GM12875 (cell line): ENCODE data around the gene DNAH8.

Experiments used
- H3K4me3 ChIP-seq: one replicate; pipeline ENCODE4 v1.5.1; 2011; ENCODE audit warnings: low read depth, low read length, control low read depth
- TF ChIP-seq, protein P1 (sequence below): IDR thresholded peaks from 2 replicates; pipeline ENCODE4 v1.5.1; 2011; ENCODE audit warnings: low read depth, mild to moderate bottlenecking, control low read depth, inconsistent platforms, low read length, moderate library complexity, borderline replicate concordance; ENCODE audit not compliant: insufficient read depth

DNAH8 gene

DNA sequence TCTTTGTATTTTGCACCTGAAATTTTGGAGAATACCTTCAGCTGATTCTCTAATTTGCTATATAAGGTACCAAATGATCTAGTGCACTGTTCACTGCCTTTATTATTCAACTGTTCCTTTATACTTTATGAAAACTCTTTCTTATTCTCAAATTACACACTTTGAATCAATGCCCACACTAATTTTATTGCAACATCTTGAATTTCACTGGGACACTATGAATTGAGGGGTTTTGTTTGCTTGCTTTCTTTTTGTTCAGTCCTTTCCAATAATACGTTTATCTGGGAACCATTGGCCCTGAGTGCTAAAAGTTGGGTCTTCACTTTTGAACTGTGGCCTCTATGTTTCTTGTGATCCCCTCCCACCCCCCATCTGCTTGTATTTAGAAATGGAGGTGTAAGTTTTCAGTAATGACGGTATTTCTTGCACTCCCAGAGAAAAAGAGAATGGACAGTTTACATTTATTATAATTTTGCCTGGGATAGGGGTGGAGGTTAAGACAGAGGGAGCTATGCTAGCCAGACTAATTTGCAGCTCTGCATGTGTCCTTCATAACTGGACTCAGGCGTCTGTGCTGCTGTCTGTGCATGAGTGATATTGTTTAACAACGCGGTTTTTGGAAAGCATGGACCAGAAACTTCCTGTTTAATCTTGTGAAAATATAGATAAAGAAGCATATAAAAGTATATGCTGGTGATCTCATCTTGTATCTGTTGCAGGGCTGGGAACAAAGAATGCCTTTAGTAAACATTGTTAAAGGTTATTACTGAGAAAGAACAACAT lies 98.1 kb downstream of the DNAH8 start:
- TF ChIP-seq, protein P1, sequence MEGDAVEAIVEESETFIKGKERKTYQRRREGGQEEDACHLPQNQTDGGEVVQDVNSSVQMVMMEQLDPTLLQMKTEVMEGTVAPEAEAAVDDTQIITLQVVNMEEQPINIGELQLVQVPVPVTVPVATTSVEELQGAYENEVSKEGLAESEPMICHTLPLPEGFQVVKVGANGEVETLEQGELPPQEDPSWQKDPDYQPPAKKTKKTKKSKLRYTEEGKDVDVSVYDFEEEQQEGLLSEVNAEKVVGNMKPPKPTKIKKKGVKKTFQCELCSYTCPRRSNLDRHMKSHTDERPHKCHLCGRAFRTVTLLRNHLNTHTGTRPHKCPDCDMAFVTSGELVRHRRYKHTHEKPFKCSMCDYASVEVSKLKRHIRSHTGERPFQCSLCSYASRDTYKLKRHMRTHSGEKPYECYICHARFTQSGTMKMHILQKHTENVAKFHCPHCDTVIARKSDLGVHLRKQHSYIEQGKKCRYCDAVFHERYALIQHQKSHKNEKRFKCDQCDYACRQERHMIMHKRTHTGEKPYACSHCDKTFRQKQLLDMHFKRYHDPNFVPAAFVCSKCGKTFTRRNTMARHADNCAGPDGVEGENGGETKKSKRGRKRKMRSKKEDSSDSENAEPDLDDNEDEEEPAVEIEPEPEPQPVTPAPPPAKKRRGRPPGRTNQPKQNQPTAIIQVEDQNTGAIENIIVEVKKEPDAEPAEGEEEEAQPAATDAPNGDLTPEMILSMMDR = no peak
- H3K4me3 ChIP-seq = no peak overlapping the region

- H3K4me3 ChIP-seq = no peak overlapping the region
- TF ChIP-seq, protein P1 = no peak
Observed at GRCh38 chr6:38814761-38815160, 99.7 kb downstream of the DNAH8 start.

- H3K4me3 ChIP-seq = no peak overlapping the region
- TF ChIP-seq, protein P1 = no peak
Observed at GRCh38 chr6:38815250-38815649, 100.1 kb downstream of the DNAH8 start.

DNA sequence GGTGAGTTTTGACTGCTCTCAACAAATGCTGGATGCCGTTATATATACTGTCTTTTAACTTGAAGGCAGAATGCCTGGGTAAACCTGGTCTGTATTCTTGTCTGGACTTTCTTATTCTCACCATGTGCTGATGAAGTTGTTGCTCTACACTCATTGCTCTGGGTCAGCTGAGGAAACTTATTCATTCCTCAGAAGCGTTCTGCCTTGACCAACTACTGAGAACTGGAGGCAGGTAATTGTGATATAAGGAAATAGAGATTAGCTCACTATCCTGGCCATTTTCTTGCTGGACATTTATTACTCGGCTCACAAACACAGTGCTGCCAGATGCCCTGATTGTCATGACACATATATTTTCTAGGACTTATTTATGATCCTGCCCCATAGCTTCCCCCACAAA lies 103.6 kb downstream of the DNAH8 start:
- H3K4me3 ChIP-seq = no peak overlapping the region
- TF ChIP-seq, protein P1 = no peak

GRCh38 chr6:38822963-38823362 lies 107.9 kb downstream of the DNAH8 start:
- H3K4me3 ChIP-seq = no peak overlapping the region
- TF ChIP-seq, protein P1 = no peak

GRCh38 chr6:38824243-38824894 lies 109.3 kb downstream of the DNAH8 start:
- TF ChIP-seq, protein P1 = no peak
- no peak overlapping the region for H3K4me3 ChIP-seq

GRCh38 chr6:38827024-38827423 lies 111.9 kb downstream of the DNAH8 start:
- TF ChIP-seq, protein P1 = no peak
- no peak overlapping the region for H3K4me3 ChIP-seq
